ENCODE data around the gene CCDC89. TPM values are rescaled to one million over a fixed set of nuclear protein-coding genes. Genes with fewer than 3 reads are reported as not detected.

CCDC89 gene
- total and polyA plus RNA-seq, 2 experiments from 2014 or later, result 0.31 TPM; not detected in 1

DNA sequence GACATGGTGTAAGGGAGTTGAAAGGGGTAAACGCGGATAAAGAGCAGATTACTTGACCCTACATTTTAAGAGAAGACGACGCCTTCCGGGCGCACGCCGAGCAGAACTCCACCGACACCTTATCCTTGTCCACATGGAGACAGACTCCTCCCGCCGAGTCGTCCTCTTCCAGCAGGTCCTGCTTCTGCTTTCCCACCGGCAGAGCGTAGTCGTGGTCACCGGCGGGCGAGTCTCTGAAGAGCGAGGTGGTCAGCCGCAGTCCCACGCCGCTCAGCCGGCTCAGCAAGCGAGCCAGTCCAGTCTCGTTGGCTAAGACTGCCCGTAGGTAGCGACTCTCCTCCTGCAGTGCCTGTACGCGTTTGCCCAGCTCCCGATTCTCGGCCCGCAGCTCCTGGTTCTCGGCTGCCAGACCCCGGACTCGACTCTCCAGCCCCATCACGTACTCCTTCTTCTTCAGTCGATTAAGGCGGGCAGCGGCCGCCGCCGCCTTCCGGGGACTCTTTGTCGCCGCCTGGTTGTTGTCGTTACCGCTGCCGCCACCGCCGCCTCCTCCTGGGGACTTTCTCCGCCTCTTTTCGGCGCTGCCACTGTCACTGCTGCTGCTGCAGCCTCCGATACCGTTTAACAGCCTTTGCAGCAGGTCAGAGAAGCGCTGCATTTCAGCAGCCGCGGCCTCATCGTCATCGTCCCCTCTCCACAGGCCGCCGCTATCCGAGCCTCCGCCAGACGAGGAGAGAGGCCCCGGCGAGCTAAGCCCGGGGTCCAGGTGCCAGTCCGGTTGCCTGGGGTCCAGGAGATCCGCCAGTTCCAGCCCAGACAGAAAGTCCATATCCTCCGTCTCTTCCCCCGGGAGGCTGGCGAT is 22.0 kb downstream of the CCDC89 start (continued):
- TF ChIP-seq, protein P1, sequence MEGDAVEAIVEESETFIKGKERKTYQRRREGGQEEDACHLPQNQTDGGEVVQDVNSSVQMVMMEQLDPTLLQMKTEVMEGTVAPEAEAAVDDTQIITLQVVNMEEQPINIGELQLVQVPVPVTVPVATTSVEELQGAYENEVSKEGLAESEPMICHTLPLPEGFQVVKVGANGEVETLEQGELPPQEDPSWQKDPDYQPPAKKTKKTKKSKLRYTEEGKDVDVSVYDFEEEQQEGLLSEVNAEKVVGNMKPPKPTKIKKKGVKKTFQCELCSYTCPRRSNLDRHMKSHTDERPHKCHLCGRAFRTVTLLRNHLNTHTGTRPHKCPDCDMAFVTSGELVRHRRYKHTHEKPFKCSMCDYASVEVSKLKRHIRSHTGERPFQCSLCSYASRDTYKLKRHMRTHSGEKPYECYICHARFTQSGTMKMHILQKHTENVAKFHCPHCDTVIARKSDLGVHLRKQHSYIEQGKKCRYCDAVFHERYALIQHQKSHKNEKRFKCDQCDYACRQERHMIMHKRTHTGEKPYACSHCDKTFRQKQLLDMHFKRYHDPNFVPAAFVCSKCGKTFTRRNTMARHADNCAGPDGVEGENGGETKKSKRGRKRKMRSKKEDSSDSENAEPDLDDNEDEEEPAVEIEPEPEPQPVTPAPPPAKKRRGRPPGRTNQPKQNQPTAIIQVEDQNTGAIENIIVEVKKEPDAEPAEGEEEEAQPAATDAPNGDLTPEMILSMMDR (conservative IDR thresholded peaks at IDR 0.05; ENCODE audit: low read depth in 2 of 2), result peak; percentile 33 to 52; a peak in 3 of 4 replicates
- TF ChIP-seq STAT1 (IDR thresholded peaks at IDR 0.05; ENCODE audit: unreplicated experiment) (no peak), REST (IDR thresholded peaks at IDR 0.05; ENCODE audit: unreplicated experiment) (no peak), CREB1 (CRISPR knock-in tag; IDR thresholded peaks at IDR 0.05; ENCODE audit: low read depth) (no peak), NANOG (IDR thresholded peaks at IDR 0.05; ENCODE audit: borderline replicate concordance) (no peak), EZH2 (IDR thresholded peaks at IDR 0.05; ENCODE audit: low read depth, unreplicated experiment) (no peak)

- peaks cover 30% of the 10 kb centered on the region for H4K20me1 ChIP-seq (replicated peaks; ENCODE audit: insufficient read depth)
- DNase-seq (ENCODE audit: low spot score), result no peak
- peaks cover 65% of the 10 kb centered on the region for H3K79me2 ChIP-seq (replicated peaks; ENCODE audit: insufficient read depth)
- H3K4me1 ChIP-seq (ENCODE audit: insufficient read depth), result 0 out of 2 replicates have a peak, but pooled peaks cover 3% of the 10 kb centered on the region
- peak overlapping the region; percentile 74 for H3K4me3 ChIP-seq
- Mint-ChIP-seq H3K4me3 (peak overlapping the region; percentile 100), H3K27ac (peak overlapping the region; percentile 99), H3K36me3 (ENCODE audit: low read depth) (peaks cover 54% of the 10 kb centered on the region), H3K27me3 (ENCODE audit: insufficient read depth, low read depth, poor library complexity) (peaks cover 13% of the 10 kb centered on the region), H3K4me1 (peaks cover 25% of the 10 kb centered on the region), H3K9me3 (no peaks in the 10 kb centered on the region)
- no peak overlapping the region for H3K27ac ChIP-seq (ENCODE audit: low read depth)
- TF ChIP-seq REST (IDR thresholded peaks at IDR 0.05; ENCODE audit: unreplicated experiment) (no peak), POLR2AphosphoS5 (IDR thresholded peaks at IDR 0.05; ENCODE audit: low read depth) (0 out of 2 replicates have a peak, but pooled peaks have one; percentile 18)
- no peak overlapping the region for H2AFZ ChIP-seq
- no peaks in the 10 kb centered on the region for H3K27me3 ChIP-seq (ENCODE audit: insufficient read depth)
- H3K9me2 ChIP-seq (ENCODE audit: insufficient read depth), result no peaks in the 10 kb centered on the region
- no peak for ATAC-seq
- no peaks in the 10 kb centered on the region for H3F3A ChIP-seq (replicated peaks; ENCODE audit: low read depth)
- H3K4me2 ChIP-seq, result peak overlapping the region; percentile 91
- peaks cover 17% of the 10 kb centered on the region; the same call in 1 of the 2 replicates for H3K36me3 ChIP-seq (ENCODE audit: insufficient read depth)
These were observed 22.8 kb downstream of the CCDC89 start for GRCh38 chr11:85663080-85663752.

All from GM23338 (cell line).